HepG2 (cell line): ENCODE results near the gene KLHL17. TPM values are rescaled to one million over a fixed set of nuclear protein-coding genes. Genes with fewer than 3 reads are reported as not detected.

Source experiments
- AGO2 ChIP-seq: fragments of 200-400 bp; formaldehyde crosslinking; optimal IDR thresholded peaks from 2 replicates; pipeline ENCODE3; 2017; ENCODE audit warnings: mild to moderate bottlenecking, low read depth, low read length, moderate library complexity
- ETV5 ChIP-seq: IDR thresholded peaks from 2 replicates; pipeline ENCODE4 v1.6.1; 2018; ENCODE audit warnings: missing biosample characterization, missing genetic modification reagents, inconsistent platforms, borderline replicate concordance
- FOSL2 ChIP-seq: sonication (generic); formaldehyde crosslinking; IDR thresholded peaks from 2 replicates; pipeline ENCODE4 v1.4.0; 2020; ENCODE audit warnings: missing genetic modification reagents
- HNRNPL ChIP-seq: fragments of 200-400 bp; formaldehyde crosslinking; IDR thresholded peaks from 2 replicates; pipeline ENCODE4 v1.6.1; 2017; ENCODE audit warnings: mild to moderate bottlenecking, low read depth, low read length
- HNRNPLL ChIP-seq: fragments of 200-400 bp; formaldehyde crosslinking; IDR thresholded peaks from 2 replicates; pipeline ENCODE4 v1.6.1; 2017; ENCODE audit warnings: mild to moderate bottlenecking, low read depth, low read length; ENCODE audit not compliant: poor library complexity, severe bottlenecking
- MEIS1 ChIP-seq: sonication (generic); formaldehyde crosslinking; IDR thresholded peaks from 2 replicates; pipeline ENCODE4 v1.9.0; 2021; ENCODE audit warnings: mild to moderate bottlenecking, missing genetic modification reagents, moderate library complexity, borderline replicate concordance
- NFE2L1 ChIP-seq: sonication (generic); formaldehyde crosslinking; IDR thresholded peaks from 2 replicates; pipeline ENCODE4 v1.4.0; 2020; ENCODE audit warnings: missing genetic modification reagents, mild to moderate bottlenecking, borderline replicate concordance
- SAFB2 ChIP-seq: sonication (generic); formaldehyde crosslinking; IDR thresholded peaks from 2 replicates; pipeline ENCODE4 v1.5.1; 2020; ENCODE audit warnings: missing genetic modification reagents, low read depth, mild to moderate bottlenecking, borderline replicate concordance
- SP4 ChIP-seq: sonication (generic); formaldehyde crosslinking; IDR thresholded peaks from 2 replicates; pipeline ENCODE4 v1.8.1; 2023; ENCODE audit warnings: mild to moderate bottlenecking, missing genetic modification reagents
- STAG1 ChIP-seq: sonication (generic); formaldehyde crosslinking; IDR thresholded peaks from 2 replicates; pipeline ENCODE4 v1.4.0; 2020; ENCODE audit warnings: missing genetic modification reagents
- ZBTB7B ChIP-seq: sonication (generic); formaldehyde crosslinking; IDR thresholded peaks from 2 replicates; pipeline ENCODE4 v1.4.0; 2020; ENCODE audit warnings: missing genetic modification reagents
- ZFX ChIP-seq: sonication (generic); formaldehyde crosslinking; IDR thresholded peaks from 2 replicates; pipeline ENCODE4 v1.4.0; 2020; ENCODE audit warnings: mild to moderate bottlenecking, low read depth, missing genetic modification reagents, moderate library complexity
- ZFY ChIP-seq: sonication (generic); formaldehyde crosslinking; IDR thresholded peaks from 2 replicates; pipeline ENCODE4 v1.4.0; 2020; ENCODE audit warnings: missing genetic modification reagents
- ZIK1 ChIP-seq: sonication (generic); formaldehyde crosslinking; IDR thresholded peaks from 2 replicates; pipeline ENCODE4 v1.5.0; 2020; ENCODE audit warnings: mild to moderate bottlenecking, low read depth, missing genetic modification reagents, borderline replicate concordance
- ZNF121 ChIP-seq: sonication (generic); formaldehyde crosslinking; IDR thresholded peaks from 2 replicates; pipeline ENCODE4 v1.5.0; 2020; ENCODE audit warnings: mild to moderate bottlenecking, missing genetic modification reagents
- polyA plus RNA-seq, 8 experiments: library from polyadenylated mRNA; depleted of rRNA in 3 of 8; stranded (reverse) in 7 of 8; unstranded in 1 of 8; fragments of >200 nt; fragmentation: Illumina TruSeq in 4 of 8; extraction: Trizol in 4 of 8; gene quantifications; 2 replicates each; pipeline versions ENCODE4 v1.2.1 to v1.2.3, GENCODE V29; 2011 to 2016; ENCODE audit warnings: low read depth in 4 of 8, missing spikeins in 1 of 8, mixed read lengths in 1 of 8; ENCODE audit not compliant: insufficient read depth in 1 of 8
- total RNA-seq, 5 experiments: library from RNA; depleted of rRNA; stranded (reverse); fragments of >200 nt; fragmentation: Illumina TruSeq; extraction: Trizol; gene quantifications; 2 replicates each; pipeline ENCODE4 v1.2.3, GENCODE V29; 2016; ENCODE audit warnings: low read depth in 1 of 5
- TF ChIP-seq, protein P1 (sequence below): sonication (generic); formaldehyde crosslinking; IDR thresholded peaks from 2 replicates; pipeline ENCODE4 v1.4.0; 2020; ENCODE audit warnings: missing genetic modification reagents, borderline replicate concordance
- TF ChIP-seq, protein P2 (sequence below): sonication (generic); formaldehyde crosslinking; IDR thresholded peaks from 2 replicates; pipeline ENCODE4 v1.4.0; 2020; ENCODE audit warnings: missing genetic modification reagents
- TF ChIP-seq, protein P3 (sequence below): sonication (generic); formaldehyde crosslinking; IDR thresholded peaks from 2 replicates; pipeline ENCODE4 v1.4.0; 2020; ENCODE audit warnings: mild to moderate bottlenecking, missing genetic modification reagents

The KLHL17 gene
- total and polyA plus RNA-seq, 2 of the 13 experiments (the other 11 are each of a cell fraction or from before 2014, with no cell fraction given): 9.3 to 24.7 TPM

DNA sequence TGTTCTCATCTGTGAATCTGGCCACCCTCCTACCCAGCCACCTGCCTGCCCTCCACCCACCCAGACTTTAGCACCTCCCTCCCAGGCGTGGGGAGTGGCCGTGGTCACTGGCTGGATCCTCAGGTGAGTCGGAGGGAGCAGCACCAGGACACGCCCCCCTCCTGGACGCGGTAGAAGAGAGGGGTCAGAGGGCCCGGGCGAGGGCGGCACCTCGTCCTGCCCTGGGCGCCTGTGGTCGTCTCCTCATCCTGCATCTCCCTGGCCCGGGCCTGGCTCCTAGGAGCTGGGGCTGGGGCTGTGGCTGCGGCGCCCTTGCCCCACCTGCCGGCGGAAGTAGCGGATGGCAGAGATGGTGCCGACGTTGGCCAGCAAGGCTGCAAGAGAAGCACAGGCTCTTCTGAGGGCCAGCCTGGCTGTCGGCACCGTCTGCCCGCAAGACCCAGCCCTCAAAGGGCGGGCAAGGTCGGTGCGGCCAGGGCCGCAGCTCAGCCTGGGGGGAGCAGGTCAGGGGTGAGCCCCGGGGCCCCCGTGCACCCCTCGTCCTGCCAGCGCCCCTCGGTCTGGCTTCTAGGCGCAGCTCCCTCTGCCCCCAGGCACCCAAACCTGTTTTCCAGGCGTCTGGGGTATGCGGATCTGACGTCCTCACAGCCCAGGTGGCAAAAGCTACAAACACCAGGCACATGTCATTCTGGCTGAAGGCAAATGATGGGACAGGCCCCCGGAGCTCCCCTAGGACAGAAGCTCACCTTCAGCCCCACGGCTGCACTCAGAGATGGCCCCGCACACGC lies 15.7 kb downstream of the KLHL17 start (continued):
- TF ChIP-seq, protein P1, sequence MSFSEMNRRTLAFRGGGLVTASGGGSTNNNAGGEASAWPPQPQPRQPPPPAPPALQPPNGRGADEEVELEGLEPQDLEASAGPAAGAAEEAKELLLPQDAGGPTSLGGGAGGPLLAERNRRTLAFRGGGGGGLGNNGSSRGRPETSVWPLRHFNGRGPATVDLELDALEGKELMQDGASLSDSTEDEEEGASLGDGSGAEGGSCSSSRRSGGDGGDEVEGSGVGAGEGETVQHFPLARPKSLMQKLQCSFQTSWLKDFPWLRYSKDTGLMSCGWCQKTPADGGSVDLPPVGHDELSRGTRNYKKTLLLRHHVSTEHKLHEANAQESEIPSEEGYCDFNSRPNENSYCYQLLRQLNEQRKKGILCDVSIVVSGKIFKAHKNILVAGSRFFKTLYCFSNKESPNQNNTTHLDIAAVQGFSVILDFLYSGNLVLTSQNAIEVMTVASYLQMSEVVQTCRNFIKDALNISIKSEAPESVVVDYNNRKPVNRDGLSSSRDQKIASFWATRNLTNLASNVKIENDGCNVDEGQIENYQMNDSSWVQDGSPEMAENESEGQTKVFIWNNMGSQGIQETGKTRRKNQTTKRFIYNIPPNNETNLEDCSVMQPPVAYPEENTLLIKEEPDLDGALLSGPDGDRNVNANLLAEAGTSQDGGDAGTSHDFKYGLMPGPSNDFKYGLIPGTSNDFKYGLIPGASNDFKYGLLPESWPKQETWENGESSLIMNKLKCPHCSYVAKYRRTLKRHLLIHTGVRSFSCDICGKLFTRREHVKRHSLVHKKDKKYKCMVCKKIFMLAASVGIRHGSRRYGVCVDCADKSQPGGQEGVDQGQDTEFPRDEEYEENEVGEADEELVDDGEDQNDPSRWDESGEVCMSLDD (CRISPR knock-in tag): peak; percentile 36; the same call in 1 of the 2 replicates
- TF ChIP-seq ZIK1 (no peak), AGO2 (peak; percentile 17), ZFY (CRISPR knock-in tag) (peak; percentile 30; the same call in 1 of the 2 replicates), FOSL2 (CRISPR knock-in tag) (0 out of 2 replicates have a peak, but pooled peaks have one; percentile 18), ZFX (CRISPR knock-in tag) (peak; percentile 49; the same call in 1 of the 2 replicates), MEIS1 (peak; percentile 50; the same call in 1 of the 2 replicates), HNRNPLL (peak; percentile 74), ZBTB7B (CRISPR knock-in tag) (peak; percentile 18; the same call in 1 of the 2 replicates), NFE2L1 (CRISPR knock-in tag) (peak; percentile 67; the same call in 1 of the 2 replicates), HNRNPL (0 out of 2 replicates have a peak, but pooled peaks have one; percentile 50), SAFB2 (CRISPR knock-in tag) (0 out of 2 replicates have a peak, but pooled peaks have one; percentile 57), ETV5 (CRISPR knock-in tag) (peak; percentile 59; the same call in 1 of the 2 replicates), ZNF121 (no peak), STAG1 (peak; percentile 71), SP4 (CRISPR knock-in tag) (0 out of 2 replicates have a peak, but pooled peaks have one; percentile 52)
- TF ChIP-seq, protein P2, sequence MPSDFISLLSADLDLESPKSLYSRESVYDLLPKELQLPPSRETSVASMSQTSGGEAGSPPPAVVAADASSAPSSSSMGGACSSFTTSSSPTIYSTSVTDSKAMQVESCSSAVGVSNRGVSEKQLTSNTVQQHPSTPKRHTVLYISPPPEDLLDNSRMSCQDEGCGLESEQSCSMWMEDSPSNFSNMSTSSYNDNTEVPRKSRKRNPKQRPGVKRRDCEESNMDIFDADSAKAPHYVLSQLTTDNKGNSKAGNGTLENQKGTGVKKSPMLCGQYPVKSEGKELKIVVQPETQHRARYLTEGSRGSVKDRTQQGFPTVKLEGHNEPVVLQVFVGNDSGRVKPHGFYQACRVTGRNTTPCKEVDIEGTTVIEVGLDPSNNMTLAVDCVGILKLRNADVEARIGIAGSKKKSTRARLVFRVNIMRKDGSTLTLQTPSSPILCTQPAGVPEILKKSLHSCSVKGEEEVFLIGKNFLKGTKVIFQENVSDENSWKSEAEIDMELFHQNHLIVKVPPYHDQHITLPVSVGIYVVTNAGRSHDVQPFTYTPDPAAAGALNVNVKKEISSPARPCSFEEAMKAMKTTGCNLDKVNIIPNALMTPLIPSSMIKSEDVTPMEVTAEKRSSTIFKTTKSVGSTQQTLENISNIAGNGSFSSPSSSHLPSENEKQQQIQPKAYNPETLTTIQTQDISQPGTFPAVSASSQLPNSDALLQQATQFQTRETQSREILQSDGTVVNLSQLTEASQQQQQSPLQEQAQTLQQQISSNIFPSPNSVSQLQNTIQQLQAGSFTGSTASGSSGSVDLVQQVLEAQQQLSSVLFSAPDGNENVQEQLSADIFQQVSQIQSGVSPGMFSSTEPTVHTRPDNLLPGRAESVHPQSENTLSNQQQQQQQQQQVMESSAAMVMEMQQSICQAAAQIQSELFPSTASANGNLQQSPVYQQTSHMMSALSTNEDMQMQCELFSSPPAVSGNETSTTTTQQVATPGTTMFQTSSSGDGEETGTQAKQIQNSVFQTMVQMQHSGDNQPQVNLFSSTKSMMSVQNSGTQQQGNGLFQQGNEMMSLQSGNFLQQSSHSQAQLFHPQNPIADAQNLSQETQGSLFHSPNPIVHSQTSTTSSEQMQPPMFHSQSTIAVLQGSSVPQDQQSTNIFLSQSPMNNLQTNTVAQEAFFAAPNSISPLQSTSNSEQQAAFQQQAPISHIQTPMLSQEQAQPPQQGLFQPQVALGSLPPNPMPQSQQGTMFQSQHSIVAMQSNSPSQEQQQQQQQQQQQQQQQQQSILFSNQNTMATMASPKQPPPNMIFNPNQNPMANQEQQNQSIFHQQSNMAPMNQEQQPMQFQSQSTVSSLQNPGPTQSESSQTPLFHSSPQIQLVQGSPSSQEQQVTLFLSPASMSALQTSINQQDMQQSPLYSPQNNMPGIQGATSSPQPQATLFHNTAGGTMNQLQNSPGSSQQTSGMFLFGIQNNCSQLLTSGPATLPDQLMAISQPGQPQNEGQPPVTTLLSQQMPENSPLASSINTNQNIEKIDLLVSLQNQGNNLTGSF (CRISPR knock-in tag): 0 out of 2 replicates have a peak, but pooled peaks have one; percentile 48
- TF ChIP-seq, protein P3, sequence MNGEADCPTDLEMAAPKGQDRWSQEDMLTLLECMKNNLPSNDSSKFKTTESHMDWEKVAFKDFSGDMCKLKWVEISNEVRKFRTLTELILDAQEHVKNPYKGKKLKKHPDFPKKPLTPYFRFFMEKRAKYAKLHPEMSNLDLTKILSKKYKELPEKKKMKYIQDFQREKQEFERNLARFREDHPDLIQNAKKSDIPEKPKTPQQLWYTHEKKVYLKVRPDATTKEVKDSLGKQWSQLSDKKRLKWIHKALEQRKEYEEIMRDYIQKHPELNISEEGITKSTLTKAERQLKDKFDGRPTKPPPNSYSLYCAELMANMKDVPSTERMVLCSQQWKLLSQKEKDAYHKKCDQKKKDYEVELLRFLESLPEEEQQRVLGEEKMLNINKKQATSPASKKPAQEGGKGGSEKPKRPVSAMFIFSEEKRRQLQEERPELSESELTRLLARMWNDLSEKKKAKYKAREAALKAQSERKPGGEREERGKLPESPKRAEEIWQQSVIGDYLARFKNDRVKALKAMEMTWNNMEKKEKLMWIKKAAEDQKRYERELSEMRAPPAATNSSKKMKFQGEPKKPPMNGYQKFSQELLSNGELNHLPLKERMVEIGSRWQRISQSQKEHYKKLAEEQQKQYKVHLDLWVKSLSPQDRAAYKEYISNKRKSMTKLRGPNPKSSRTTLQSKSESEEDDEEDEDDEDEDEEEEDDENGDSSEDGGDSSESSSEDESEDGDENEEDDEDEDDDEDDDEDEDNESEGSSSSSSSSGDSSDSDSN (CRISPR knock-in tag): peak; percentile 64
